Right lobe of liver (tissue), 4 donors: Measurements from ENCODE around the gene RALB.

Source experiments
- POLR2A ChIP-seq: fragments of 450-650 bp; IDR thresholded peaks from one replicate; pipeline ENCODE4 v1.6.1; 2017; ENCODE audit warnings: antibody characterized with exemption, mild to moderate bottlenecking
- TF ChIP-seq, protein P1 (sequence below), 4 donors: fragments of 200-600 bp in 3 of 4; fragments of 450-650 bp in 1 of 4; IDR thresholded peaks; one replicate each; pipeline versions ENCODE4 v1.5.1 to v1.8.0; 2016 to 2022; ENCODE audit warnings: antibody characterized with exemption in 4 of 4, mild to moderate bottlenecking in 2 of 4
- donor health status: DM: no; HTN: no; CAD: no.
- donor health status: DM: no; HTN: no; CAD: no.
- donor health status: DM: no; HTN: yes; CAD: no.

DNA sequence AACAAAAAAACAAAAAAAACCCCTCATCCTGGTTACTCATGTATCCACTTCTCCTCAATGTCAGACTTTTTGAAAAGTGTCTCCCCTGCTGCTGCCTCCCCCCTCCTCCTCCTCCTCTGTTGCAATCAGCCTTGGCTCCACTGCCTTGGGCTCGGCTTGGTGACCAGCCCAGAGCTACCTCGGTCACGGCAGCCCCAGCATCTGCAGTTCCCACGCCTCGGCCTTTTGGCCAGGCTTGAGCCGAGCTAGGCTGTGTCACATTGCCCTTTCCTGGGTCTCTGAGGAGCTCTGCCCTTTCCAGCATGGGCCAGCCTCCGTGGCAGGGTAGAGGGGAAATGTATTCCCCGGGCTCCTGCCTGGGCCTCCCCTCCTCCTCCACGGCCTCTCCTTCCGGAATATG lies 70.6 kb downstream of the RALB start:
- TF ChIP-seq, protein P1, sequence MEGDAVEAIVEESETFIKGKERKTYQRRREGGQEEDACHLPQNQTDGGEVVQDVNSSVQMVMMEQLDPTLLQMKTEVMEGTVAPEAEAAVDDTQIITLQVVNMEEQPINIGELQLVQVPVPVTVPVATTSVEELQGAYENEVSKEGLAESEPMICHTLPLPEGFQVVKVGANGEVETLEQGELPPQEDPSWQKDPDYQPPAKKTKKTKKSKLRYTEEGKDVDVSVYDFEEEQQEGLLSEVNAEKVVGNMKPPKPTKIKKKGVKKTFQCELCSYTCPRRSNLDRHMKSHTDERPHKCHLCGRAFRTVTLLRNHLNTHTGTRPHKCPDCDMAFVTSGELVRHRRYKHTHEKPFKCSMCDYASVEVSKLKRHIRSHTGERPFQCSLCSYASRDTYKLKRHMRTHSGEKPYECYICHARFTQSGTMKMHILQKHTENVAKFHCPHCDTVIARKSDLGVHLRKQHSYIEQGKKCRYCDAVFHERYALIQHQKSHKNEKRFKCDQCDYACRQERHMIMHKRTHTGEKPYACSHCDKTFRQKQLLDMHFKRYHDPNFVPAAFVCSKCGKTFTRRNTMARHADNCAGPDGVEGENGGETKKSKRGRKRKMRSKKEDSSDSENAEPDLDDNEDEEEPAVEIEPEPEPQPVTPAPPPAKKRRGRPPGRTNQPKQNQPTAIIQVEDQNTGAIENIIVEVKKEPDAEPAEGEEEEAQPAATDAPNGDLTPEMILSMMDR (IDR thresholded peaks at IDR 0.05) = no peak
- TF ChIP-seq POLR2A = no peak
